ENCODE data around the gene HAL.
A peak's percentile ranks its signal among the peaks of the same experiment; 100 is the strongest.

HAL gene

DNA sequence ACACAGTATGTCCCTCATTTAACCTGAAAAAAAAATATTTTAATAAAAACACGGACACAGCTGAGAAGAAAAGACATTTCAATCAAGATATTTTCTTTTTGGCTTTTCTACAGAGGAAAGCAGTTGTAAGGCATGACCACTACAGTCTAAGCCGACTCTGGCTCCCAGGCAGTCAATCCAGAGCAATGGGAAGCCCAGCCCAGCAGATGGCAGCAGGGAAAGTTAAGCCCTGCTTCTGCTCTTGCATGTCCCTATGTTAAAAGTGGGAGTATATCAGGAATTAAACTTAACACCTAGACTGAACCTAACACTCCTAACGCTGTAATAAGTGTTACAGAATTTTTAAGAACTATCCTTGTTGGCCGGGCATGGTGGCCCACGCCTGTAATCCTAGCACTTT, 19.5 kb upstream of the HAL start:
- peak; percentile 28 for DNase-seq

DNA sequence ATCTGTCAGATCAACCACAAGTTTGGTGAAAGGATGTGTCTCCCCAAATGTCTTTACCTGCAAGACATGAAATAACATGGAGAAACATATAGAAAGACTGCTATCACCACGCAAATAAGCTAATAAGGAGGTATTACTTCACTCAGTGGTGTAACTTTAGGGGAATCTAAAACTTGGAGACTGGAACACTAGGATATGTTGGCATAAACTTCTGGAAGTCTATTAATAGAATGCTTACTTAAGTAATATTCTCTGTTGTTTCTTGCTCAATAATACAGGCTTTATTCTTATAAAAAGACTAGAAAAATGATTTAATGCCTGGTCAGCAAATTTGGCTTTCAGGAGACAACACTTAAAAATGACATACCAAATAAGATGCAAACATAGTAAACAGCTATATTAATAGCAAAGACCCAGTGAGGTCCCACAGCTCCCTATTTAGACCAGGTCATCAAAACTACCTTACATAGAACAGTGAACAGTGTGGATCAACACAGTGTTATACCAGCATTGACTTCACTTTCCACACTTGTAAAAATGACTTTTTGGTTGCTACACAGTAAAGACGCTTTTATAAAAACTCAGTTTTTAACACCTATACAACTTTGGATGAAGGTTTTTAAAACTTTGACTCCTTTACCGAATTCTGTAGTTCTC, 18.9 kb upstream of the HAL start:
- in situ Hi-C loops (cut with MboI; ENCODE audit: low pct_unique_long_range_greater_than_20kb, low sequenced_read_pairs) = no loop called here

More for the DNA sequence above, 19.5 kb upstream of the HAL start:
- in situ Hi-C loops (cut with MboI; ENCODE audit: low pct_unique_long_range_greater_than_20kb, low sequenced_read_pairs) = no loop called here

DNA sequence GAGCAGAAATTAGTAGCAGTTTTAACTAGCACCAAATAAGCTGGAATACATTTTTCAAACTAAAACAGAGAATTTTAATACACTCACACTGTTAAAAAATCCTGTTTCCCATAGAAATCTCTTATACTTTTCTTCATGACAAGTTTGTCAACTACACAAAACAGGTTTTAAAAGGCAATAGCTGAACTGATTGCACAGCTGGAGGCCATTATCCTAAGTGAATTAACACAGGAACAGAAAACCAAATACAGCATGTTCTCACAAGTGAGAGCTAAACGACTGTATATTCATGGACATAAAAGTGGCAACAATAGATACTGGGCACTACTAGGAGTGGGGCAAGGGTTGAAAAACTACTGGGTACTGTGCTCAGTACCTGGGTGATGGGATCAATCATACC, 11.6 kb upstream of the HAL start:
- DNase-seq = no peak
- in situ Hi-C loops (cut with MboI; ENCODE audit: low pct_unique_long_range_greater_than_20kb, low sequenced_read_pairs) = no loop called here

More for the DNA sequence above, 18.9 kb upstream of the HAL start:
- no peak for DNase-seq

DNA sequence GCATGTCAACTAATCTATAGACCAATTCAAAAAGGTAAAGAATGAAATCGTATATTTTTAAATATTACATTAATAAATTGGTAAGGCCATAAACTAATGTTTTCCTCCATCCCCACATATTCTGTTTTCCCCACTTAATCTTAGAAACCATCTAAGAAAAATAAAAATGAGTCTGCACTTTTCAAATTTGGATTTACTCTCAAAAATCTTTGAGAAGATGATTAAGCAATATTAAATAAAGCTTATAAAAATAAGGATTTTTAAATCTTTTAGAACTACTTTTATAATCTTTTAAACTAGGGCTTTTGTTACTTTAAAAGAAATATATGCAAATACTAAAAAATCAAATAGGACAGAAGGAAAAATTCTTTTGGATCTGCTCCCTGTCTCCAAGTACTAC, 10.6 kb upstream of the HAL start:
- in situ Hi-C loops (cut with MboI; ENCODE audit: low pct_unique_long_range_greater_than_20kb, low sequenced_read_pairs) = no loop called here
- no peak for DNase-seq

DNA sequence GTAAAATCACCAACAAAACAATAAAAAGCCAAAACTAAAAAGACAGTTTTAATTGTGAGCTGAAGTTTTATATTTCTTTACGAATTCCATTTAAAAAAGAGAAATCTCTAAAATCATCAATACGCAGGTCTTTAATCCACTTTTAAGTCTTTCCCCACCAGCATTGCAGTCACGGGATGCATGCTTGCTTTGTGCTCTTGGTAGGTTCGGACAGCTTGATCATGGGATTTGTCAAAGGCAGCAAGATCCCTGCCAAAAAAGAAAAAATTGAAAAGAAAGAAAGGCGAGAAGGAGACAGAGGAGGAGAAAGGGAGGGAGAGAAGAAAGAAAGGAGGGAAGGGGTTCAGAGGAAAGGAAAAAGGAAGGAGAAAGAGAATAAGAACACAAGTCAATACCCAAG, 4.7 kb upstream of the HAL start:
- DNase-seq = no peak
- in situ Hi-C loops (cut with MboI; ENCODE audit: low pct_unique_long_range_greater_than_20kb, low sequenced_read_pairs) = no loop called here

DNA sequence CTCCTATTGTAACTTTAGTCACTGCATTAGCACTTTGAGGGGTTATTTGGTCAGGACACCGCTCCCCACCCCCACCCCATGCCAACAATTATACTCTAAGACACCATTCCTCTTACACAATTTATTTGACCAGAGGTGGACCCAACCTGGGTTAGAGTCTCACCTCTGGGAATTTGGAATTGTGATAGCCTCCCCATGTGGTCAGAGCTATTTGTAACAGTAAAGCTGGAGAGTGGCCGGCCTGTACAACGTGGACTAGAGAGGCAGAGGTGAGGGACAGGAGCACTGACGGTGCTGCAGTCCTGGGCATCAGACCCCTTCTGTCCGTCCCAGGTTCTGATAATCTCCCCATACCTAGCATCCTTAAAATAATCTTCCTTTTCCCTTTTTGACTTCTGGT, 3.3 kb upstream of the HAL start:
- in situ Hi-C loops (cut with MboI; ENCODE audit: low pct_unique_long_range_greater_than_20kb, low sequenced_read_pairs) = no loop called here
- DNase-seq = no peak

DNA sequence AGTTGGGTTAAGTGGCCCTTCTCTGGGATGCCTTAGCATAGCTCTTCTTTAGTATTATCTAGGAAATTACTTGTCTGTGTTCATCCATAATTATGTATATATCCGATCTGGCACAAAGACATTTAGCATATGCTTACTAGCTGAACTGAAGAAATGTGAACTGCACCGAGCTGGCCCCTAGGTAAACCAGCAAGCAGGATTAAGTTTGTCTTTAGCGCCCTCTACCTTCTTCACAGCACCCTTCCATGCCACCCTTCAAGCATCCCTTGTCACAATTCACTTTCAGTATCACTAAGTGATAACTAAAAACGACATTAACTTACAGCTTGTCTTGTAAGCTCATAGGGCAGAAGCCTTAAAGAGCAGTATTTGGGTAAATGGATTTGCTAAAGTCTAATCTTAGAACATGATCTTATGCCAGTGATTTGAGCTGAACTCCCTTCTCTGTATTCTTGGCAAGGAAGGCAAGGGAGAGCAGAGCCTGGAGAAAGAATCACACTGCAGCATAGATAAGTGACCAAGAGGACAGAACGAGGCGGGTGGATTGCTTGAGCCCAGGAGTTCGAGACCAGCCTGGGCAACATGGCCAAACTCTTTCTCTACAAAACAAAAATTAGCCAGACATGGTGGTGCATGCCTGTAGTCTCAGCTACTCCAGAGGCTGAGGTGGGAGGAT, 2.6 kb upstream of the HAL start:
- DNase-seq = peak; percentile 80
- in situ Hi-C loops (cut with MboI; ENCODE audit: low pct_unique_long_range_greater_than_20kb, low sequenced_read_pairs) = no loop called here

DNA sequence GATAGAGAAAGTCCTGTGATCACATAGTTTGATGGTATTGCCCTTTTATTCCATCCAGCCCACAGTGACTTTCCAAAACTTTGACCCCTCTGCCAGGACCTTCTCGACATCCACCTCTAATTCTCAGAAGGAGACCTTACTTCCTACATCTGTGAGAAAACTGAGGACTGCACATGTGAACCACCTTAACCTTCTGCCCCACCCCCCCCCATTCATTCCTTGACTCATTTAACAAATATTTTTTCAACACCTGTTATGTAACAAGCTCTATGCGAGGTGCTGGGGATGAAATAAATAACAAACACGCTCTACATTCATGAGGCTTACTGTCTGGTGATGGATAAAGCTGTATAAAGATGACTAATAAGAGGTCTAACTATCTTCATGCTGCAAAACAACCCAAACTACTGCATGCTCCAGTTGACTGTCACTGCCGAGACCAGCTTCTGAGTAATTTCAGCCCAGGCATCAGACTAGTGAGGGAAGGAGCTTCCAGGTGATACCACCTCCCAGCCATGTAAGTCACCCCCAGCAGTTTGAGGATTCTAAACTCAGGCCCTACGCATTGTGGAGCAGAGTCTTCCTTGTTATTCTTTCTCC, 1.9 kb upstream of the HAL start:
- DNase-seq = no peak
- in situ Hi-C loops (cut with MboI; ENCODE audit: low pct_unique_long_range_greater_than_20kb, low sequenced_read_pairs) = no loop called here

DNA sequence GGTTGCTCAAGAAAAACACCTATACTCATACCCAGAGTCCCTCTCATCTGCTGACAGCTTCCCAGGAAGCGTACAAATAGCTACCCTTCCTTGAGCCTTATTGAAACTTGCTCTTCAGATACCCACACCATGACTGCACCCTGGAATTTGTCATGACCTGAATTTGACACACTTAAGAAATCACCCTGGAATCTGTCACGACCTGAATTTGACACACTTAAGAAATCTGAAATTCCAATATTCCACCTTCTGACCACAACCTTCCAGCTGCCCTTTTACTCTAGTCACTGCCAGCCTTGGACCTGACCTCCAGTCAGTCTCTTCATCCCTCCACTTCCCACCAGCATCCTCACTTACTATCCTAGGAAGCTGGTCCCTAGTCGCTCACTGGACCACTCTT, 1.1 kb upstream of the HAL start:
- DNase-seq = no peak
- in situ Hi-C loops (cut with MboI; ENCODE audit: low pct_unique_long_range_greater_than_20kb, low sequenced_read_pairs) = no loop called here

DNA sequence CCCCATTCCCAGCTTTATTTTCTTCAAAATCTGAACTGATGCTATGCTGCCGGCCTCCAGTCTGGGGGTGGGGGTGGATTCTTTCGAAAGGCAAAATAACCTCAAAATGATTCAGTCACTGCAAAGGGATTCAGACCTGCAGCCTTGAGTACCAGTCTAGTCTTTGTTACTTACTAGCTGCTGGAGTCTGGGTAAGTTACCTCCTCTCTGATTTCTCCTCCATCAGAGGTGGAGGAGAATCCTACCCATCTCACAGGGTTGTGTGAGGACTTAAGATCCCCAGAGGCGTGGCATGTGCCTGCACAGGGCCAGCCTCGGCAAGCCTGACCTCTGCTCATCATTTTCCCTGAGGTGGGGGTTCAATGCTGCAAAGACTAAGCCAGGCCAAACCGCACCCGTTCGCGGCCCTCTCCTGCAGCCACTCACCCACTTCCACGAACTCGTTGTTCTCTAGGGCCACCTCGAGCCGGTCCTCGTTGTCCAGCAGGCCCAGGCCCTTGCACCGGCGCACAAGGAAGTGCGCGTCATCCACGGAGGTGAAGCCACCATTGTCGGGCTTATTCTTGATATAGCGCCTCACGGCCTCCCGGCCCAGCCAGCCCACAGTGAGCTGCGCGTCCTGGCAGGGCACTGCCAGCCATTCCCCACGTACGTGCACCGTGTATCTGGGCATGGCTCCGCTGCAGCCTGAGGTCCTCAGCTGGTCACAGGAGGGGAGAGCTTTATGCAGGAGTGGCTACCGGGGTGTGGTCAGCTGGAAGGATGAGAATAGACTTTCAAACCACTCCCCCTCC, 709 bp downstream of the HAL start:
- in situ Hi-C loops (cut with MboI; ENCODE audit: low pct_unique_long_range_greater_than_20kb, low sequenced_read_pairs) = no loop called here
- no peak for DNase-seq

DNA sequence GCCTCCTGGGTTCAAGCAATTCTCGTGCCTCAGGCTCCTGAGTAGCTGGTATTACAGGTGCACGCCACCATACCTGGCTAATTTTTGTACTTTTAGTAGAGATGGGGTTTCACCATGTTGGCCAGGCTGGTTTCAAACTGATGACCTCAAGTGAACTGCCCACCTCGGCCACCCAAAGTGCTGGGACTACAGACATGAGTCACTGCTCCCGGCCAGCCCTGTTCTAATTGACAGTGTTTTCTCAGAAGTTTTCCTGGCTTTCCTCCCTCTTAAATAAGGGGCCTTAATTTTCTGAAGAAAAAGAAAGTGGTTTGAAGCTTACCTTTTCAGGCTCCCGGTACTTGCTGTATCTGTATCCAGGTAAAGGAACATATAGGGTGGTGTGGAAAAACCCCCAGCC, 1.7 kb downstream of the HAL start:
- in situ Hi-C loops (cut with MboI; ENCODE audit: low pct_unique_long_range_greater_than_20kb, low sequenced_read_pairs) = no loop called here
- DNase-seq = no peak

DNA sequence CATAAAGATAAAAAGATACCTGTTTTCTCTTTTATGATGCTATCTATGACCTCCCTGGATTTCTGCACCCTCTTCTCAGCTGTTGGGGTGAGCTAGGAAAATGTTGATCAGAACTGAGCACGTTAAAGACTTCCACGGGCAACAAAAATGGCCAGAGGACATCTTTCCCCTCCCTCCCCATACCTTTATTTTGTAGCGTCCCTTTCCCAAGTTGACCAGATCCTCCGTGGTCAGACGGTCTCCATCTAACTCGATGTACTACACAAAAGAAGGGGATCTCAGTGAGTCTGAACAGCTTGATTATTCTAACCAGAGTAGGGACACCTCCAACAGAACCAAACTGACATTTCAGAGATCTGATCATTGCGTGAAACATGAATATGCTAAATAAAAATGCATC, 2.2 kb downstream of the HAL start:
- in situ Hi-C loops (cut with MboI; ENCODE audit: low pct_unique_long_range_greater_than_20kb, low sequenced_read_pairs) = no loop called here
- no peak for DNase-seq

DNA sequence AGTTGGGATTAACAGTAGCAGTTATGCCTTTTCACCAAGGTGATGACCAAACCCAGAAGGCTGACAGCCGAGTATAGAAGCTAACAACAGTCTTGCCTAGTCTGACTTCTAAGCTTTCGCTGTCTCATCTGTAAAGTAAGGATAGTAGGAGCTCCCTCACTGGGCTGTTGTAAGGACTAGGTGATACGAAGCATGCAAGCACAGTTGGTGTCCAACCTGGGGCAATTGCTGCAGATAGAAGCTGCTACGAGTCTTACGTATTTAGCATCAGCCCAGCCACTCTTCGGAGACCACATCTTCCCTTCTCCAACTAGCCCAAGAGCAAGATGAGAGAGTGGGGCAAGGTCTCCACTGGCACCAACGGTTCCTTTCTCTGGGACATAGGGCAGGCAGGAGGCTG, 6.0 kb downstream of the HAL start:
- in situ Hi-C loops (cut with MboI; ENCODE audit: low pct_unique_long_range_greater_than_20kb, low sequenced_read_pairs) = no loop called here
- no peak for DNase-seq

DNA sequence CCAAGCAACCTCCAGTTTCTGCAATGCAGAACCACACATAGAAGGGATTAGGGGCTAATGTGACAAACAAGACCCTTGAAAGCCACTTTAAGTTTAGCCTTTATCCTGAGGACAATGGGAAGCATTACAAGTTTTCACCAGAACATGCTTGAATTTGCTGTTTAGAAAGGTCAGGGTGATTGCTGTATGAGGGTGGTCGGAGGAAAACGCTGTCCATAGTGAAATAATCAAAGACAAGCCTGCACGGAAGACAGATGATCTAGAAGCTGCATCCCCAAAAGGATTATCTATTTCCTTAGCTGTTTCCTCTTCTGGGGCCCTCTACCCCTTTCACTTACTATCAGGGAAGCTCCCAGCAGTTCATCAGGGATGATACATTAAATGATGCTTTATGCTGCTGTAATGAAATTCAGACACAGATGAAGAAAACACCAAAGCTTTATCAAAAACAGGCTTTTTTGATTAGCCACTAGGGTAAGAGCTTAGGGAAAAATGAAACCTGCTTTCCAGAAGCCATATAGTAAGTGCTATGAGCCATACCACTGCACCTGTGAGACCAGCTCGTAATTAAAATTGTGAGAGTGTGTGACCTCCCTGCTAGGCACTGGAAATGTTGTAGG, 6.5 kb downstream of the HAL start:
- in situ Hi-C loops (cut with MboI; ENCODE audit: low pct_unique_long_range_greater_than_20kb, low sequenced_read_pairs) = no loop called here
- DNase-seq = peak; percentile 15

DNA sequence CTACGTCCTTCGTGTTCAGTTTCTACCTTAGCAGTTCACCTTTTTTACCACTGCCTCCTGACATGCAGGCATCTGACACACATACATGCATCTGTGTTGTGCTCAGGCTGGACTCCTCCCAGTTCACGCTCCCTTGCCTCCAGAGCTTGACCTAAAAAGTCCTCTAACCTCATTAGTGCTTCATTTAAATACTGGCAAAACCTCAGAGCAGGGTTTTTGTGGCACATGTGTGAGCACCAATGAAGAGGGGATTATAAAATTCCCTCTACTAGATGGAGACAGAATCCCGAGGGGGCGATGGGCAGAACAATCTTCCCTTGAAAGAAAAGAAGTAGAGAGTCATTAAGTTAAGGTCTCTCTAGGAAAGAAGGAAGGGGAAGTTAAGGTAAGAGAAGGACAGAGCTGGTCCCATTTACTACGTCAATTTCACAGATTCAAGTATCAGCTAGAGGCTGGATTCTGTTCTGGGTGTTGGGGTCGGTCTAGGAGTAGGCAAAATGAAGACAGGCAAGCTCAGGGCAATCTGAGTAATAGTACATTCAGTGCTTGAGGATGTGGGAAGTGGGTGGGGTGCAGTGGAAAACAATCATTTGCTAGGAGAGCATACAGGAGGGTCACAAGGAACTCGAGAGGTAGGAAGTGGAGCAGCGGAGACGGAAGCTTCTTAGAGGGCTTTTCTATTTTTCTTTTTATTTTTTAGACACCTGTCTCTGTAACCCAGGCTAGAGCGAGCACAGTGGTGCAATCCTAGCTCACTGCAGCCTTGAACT, 7.5 kb downstream of the HAL start:
- no peak for DNase-seq
- in situ Hi-C loops (cut with MboI; ENCODE audit: low pct_unique_long_range_greater_than_20kb, low sequenced_read_pairs) = no loop called here

DNA sequence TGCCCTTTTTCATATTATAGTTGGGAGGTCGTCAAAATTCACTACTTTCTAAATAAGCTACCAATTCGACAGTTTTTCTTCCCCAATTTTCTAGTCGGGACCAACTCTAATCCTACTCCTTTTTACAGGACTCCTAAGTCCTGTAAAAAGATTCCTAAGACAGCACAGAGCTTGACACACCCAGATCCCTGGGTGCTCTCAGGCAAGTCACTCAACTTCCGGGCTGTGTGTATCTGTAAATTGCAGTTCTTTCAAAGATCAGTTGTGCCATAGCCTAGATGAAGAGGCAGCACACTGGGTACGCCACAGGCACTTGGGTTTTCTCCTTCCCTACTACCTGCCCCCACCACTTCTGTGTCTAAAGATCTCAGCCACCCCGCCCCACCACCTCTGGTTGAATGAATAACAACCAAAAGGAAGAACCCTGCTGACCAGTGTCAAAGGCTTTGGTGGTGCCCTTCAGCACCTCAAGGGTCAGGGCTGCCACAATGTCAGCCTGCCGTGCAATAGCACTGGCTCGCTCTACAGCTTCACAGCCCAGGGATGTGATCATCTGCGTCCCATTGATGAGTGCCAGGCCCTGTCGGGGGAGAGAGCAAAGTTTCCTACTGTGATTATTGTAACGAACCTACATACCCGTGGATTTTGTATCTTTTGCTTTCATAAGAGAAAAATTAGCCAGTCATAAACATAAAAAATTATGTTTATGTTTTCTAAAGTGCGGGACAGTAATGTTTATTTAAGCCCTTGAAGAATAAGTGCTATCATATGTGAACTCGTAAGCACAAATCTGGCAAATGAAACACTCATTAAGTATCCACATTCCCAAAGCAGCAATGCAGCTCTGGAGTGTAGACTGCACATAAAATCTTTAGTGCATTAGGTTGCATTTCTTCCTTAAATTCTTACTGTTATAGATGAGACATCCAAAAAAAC, 9.2 kb downstream of the HAL start:
- DNase-seq = no peak
- in situ Hi-C loops (cut with MboI; ENCODE audit: low pct_unique_long_range_greater_than_20kb, low sequenced_read_pairs) = no loop called here

DNA sequence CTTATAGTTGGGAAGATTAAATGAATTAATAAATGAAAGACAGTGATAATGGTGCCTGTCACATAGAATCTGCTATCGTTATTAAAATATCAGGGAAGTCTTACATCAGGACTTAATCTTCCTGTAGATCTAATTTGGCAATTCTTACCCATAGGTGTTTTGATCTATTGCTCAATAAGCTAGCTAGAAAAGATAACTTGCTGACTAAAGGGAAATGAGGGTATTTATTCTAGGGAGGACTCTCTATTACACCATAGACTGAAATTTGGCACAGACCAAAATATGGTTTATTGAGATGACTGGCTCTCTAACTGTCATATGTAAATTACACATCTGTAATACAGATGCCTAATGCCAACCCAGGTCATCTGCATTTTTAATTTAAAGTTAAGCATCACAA, 11.5 kb downstream of the HAL start:
- no peak for DNase-seq
- in situ Hi-C loops (cut with MboI; ENCODE audit: low pct_unique_long_range_greater_than_20kb, low sequenced_read_pairs) = no loop called here

DNA sequence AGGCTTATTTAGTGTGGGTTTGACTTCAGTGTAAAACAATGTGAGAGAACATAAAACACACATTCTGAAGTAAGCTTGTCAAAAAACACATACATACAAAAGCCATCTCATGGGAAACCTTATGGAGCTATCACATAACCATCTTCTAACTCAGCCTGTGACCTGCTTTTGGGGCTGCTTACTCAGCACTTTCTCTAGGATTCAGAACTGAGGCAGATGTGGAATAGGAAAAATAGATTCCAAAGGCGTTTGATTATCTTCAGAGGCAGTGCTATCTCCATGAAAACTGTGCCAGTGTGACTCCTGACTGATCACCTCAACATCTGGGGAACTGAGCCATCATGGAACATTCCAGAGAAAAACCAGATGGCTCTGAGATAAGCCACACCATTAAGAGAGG, 13.5 kb downstream of the HAL start:
- no peak for DNase-seq
- in situ Hi-C loops (cut with MboI; ENCODE audit: low pct_unique_long_range_greater_than_20kb, low sequenced_read_pairs) = no loop called here

All from KBM-7 (cell line).